Epithelial cell of proximal tubule (primary cell): ENCODE results near the gene INTS15. TPM values are rescaled to one million over a fixed set of nuclear protein-coding genes. Genes with fewer than 3 reads are reported as not detected.
A peak's percentile ranks its signal among the peaks of the same experiment; 100 is the strongest.

Source experiments
- DNase-seq: peaks from one replicate; pipeline ENCODE4 v3.0.0-alpha.2; 2011; ENCODE audit warnings: low read depth
- H3K4me3 ChIP-seq: 2 replicates; pipeline ENCODE4 v1.5.1; 2011; ENCODE audit warnings: low read depth, mild to moderate bottlenecking, low read length
- total RNA-seq: library from RNA; depleted of rRNA; stranded (reverse); fragments of >200 nt; gene quantifications from 2 replicates; pipeline ENCODE4 v1.2.3, GENCODE V29; 2015
- TF ChIP-seq, protein P1 (sequence below): conservative IDR thresholded peaks from 2 replicates; pipeline ENCODE4 v1.5.1; 2012; ENCODE audit warnings: low read depth, mild to moderate bottlenecking, low read length

INTS15 gene
- total RNA-seq, 1 donor from 2014 or later: 23.1 TPM

DNA sequence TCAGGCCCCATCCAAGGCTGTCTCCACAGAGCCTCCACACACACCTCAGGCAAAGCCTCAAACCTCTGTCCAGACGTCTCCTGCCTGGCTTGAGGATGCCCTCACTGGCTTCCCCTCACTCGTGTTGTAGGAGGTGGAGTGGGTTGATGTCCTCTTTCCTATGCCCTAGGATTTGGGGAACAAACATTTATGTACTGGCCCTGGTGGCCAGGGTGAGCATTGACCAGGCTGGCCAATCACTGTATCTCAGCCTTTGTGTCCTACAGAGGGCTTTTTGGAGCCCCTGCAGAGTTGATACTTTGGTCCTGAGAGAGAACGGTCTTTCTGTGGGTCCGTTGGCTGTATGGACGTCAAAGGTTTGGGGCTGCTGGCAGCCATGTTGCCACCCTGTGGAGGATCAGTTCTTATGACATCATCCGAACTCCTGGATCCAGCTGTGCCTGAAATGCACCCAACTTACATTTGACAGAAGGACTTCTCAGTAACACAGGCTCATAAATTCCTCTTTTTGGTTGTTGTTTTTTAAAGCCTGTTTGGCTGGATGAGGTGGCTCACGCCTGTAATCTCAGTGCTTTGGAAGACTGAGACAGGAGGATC, 36.3 kb upstream of the INTS15 start:
- no peak overlapping the region for H3K4me3 ChIP-seq
- DNase-seq: no peak
- TF ChIP-seq, protein P1, sequence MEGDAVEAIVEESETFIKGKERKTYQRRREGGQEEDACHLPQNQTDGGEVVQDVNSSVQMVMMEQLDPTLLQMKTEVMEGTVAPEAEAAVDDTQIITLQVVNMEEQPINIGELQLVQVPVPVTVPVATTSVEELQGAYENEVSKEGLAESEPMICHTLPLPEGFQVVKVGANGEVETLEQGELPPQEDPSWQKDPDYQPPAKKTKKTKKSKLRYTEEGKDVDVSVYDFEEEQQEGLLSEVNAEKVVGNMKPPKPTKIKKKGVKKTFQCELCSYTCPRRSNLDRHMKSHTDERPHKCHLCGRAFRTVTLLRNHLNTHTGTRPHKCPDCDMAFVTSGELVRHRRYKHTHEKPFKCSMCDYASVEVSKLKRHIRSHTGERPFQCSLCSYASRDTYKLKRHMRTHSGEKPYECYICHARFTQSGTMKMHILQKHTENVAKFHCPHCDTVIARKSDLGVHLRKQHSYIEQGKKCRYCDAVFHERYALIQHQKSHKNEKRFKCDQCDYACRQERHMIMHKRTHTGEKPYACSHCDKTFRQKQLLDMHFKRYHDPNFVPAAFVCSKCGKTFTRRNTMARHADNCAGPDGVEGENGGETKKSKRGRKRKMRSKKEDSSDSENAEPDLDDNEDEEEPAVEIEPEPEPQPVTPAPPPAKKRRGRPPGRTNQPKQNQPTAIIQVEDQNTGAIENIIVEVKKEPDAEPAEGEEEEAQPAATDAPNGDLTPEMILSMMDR: peak; percentile 17

GRCh38 chr7:6554848-6555247, 35.0 kb upstream of the INTS15 start:
- TF ChIP-seq, protein P1: no peak
- H3K4me3 ChIP-seq: no peak overlapping the region
- no peak for DNase-seq

DNA sequence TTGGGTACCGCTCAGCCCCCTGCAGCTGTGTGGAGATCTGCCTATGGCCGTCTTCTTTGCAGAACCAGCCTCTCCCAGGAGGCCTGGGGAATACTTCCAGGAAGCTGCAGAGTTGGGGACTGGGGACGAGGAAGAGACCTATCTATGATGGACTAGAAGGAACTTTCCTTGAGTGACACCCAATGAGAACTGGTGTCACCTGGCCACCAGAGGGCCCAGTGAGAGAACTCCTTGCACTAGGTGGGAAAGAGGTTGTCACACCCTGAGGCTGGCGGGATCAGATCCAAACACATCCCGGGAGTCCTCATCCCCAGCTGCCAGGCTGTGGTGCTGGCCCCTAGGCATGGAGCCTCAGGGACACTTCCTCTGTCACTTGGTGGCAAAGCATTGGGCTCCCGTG, 33.6 kb upstream of the INTS15 start:
- TF ChIP-seq, protein P1: peak; percentile 42
- no peak for DNase-seq

DNA sequence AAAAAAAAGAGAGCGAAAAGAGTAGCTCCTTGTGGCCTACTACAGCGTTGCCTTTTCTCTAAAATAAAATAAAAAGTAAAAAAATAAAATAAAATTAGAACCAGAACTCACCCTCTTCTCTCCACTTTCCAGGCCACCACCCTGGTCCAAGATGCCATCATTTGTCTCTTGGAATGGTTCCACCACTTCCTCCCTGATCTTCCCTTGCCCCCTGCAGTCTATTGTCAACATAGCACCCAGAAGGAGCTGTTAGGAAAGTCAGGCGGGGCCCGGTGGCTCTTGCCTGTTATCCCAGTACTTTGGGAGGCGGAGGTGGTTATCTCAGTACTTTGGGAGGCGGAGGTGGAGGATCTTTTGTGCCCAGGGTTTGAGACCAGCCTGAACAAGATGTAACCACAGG, 31.0 kb upstream of the INTS15 start:
- TF ChIP-seq, protein P1: peak; percentile 70
- DNase-seq: no peak
- no peak overlapping the region for H3K4me3 ChIP-seq

More for the DNA sequence above, 33.6 kb upstream of the INTS15 start:
- no peak overlapping the region for H3K4me3 ChIP-seq

GRCh38 chr7:6559896-6560295, 29.9 kb upstream of the INTS15 start:
- TF ChIP-seq, protein P1: no peak
- no peak overlapping the region for H3K4me3 ChIP-seq
- DNase-seq: no peak

- DNase-seq: no peak
- TF ChIP-seq, protein P1: no peak
- no peak overlapping the region for H3K4me3 ChIP-seq
Measured at GRCh38 chr7:6562106-6562505, 27.7 kb upstream of the INTS15 start.
